Skin of body (tissue), 2 donors: ENCODE measurements around the gene CD3E. TPM values are rescaled to one million over a fixed set of nuclear protein-coding genes. Genes with fewer than 3 reads are reported as not detected.
A peak's percentile ranks its signal among the peaks of the same experiment; 100 is the strongest.
"Not testable (repeated sequence)": the region's sequence is repeated elsewhere in the genome, so short reads cannot be mapped to it uniquely, and the experiment has no call there.

Source experiments
- DNase-seq: peaks from one replicate; lab custom pipeline; 2025; lab: John Stamatoyannopoulos, UW
- total RNA-seq: library from RNA; depleted of rRNA; stranded (reverse); fragments of >200 nt; gene quantifications from one replicate; pipeline ENCODE4 v1.2.3, GENCODE V29; 2014

Gene CD3E
- total RNA-seq, 1 donor from 2014 or later: 0.30 TPM

DNA sequence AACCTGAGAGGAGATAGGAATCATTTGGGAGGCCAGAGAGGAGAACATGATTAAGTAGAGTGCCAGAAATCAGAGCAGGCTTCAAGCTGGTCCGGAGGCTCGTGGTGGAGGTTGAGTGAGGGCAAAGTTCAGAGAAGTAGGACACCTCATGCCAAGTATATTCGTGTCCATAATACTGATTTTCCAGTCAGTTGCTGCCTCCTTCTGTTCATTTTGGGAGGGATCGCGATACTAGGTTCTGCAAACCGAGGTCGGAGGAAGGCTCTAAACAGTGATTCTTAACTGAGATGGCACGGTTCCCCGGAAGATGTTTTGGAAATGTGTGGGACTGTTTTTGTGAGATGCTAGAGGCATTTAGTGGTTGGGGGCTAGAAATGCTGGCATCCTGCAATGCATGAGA, 13.6 kb upstream of the CD3E start:
- peak; percentile 4 for DNase-seq

DNA sequence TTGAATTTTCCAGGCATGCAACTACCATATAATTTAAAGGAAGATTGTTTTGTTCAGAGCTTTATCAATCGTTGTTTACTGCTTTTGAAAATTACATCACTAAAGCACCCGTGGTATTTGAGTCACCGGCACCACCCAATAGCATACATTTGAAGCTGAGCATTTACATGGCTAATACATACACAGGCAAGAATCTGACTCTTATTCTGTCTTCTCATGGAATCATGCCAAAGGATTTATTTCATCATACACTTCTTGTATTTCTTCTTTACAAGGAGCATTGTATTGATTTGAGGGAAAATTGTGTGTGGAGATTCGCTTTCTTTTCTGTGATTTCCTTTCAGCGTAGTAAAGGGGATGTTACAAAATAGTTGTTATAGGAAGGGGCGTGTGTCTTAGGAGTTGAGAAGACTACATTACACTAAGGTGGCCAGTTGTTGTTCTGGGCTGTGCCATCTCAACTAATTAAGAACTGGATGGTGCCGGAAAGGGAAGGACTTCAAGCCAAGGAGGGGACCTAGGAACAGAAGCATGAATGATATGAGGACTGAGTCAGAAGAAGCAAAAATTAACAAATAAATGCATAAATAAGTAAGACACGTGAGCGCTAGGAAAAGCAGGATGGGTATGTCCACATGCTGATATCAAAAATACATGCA, 12.9 kb upstream of the CD3E start:
- peak; percentile 44 for DNase-seq

DNA sequence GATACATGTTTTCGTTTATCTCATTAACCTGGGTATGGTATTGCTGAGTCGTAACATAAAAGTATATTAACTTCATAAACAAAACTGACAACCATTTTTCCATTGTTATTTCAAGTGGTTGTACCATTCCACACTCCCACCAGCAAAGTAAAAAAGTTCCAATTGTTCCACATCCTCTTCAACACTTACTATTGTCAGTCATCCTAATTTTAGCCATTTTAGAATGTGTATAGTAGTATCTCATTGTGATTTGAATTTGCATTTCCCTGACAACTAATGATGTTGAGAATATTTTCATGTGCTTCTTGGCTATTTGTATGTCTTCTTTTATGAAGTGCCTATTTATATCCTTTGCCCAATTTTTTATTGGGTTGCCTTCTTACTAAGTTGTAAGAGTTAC, 10.5 kb upstream of the CD3E start:
- no peak for DNase-seq

DNA sequence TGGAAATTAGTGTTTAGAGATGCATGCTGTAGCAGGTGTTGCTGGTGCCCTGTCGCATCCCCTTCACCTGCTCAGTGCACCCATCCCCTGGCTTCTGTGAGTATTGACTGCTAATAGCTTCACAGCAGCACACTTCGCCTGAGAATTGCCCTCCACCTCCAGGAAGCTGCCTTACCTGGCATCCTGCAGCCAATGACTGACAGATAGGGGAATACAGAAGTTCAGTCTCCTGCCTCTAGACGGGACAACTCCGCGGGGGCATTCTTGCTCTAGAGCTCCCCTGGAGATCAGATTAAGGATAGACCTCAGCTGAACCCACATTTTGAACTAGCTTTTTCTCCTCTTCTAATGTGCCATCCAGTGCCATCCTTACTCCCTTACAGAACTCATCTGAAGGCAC, 9.3 kb upstream of the CD3E start:
- no peak for DNase-seq

DNA sequence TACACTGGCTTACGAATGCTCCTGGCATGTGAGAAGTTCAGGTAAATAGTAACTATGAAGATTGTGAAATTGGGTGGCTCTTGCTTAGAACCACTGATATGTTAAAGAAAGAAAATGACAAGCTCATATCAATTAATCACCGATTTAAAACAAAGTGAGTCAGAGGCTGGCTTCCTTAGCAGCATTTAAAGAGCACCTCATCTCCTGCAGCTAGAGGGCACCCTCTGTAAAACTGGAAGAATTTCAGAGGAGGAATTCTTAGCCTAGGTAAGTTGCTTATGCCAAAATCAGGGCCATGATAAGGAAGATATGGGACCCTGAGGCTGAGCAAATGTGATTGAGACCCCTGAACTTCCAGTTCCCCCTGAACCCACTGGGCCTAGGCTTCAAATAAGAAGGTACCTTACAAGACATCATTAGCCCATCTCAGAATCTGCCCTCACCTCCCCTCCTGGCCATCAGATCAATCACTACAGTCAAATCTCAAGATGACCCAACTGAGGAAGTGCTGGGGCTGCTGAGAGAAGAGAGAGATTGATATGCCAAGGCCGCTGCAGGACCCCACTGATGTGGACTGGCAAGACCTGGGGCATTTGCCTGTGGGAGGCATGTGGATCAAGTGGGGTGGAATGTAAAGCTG, 8.6 kb upstream of the CD3E start:
- no peak for DNase-seq

DNA sequence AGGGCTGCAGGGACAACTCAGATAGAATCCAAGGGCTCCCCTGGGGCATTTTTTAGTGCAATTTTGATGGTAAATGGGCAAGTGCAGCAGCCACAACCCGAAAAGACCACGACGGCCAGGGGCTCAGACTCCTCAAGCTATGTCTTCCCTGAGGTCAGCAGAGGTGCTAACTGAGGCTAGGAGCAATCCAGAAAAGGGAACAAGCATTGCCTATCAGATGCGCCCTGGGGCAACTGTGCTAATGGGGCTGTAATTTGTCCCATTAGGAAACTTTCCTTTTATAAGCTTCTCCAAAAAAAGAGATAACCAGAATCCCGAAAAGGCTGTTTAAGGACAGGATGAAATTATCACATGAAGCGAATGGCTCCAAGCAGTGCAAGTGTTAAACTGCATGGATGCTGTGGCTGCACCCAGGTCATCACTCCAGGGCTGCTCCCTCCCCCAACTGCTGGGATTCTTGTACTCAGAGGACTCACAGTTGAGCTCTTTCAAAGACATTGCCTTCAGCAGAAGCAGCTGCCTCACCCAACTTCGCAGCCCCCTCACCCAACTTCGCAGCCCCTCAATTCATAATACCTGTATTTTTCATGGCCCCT, 2.8 kb upstream of the CD3E start:
- DNase-seq: no peak

DNA sequence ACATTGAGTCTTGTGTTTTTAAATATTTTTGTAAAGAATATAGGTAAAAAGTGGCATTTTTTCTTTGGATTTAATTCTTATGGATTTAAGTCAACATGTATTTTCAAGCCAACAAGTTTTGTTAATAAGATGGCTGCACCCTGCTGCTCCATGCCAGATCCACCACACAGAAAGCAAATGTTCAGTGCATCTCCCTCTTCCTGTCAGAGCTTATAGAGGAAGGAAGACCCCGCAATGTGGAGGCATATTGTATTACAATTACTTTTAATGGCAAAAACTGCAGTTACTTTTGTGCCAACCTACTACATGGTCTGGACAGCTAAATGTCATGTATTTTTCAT, 333 bp upstream of the CD3E start:
- no peak for DNase-seq

DNA sequence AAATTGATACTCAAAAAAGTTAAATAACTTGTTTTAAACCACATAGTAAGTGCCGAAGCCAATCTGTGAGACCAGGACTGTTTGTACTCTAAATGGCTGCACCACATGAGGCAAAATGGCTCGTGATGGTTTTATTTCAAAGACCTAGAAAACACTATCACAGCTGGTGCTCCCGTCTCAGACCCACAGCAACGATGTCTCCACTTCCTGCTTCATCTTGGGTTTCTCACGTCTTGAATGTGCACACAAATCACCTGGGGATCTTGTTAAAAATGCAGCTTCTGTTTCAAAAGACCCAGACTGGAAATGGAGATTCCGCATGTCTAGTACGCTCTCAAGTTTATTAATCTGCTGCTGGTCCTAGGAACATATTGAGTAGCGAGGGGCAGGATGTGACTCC, 1.2 kb downstream of the CD3E start:
- no peak for DNase-seq

DNA sequence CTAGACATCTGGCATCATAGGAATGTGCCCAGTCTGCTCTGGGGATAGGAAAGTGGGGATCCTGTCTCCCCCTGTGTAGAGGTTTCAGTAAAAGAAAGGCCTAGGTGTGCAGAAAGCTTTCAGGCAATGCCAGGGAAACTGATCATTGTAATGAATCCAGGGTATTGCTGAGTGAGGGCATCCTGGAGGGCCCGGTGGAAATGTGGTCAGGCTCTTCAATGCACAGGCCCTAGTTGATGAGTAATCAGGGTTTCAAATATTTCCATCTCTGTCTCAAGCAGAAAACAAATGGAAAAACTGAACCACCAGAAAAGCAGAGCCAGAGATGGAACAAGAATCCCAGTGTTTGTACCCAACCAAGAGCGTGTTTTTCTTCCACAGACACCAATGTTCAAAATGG, 2.0 kb downstream of the CD3E start:
- no peak for DNase-seq

DNA sequence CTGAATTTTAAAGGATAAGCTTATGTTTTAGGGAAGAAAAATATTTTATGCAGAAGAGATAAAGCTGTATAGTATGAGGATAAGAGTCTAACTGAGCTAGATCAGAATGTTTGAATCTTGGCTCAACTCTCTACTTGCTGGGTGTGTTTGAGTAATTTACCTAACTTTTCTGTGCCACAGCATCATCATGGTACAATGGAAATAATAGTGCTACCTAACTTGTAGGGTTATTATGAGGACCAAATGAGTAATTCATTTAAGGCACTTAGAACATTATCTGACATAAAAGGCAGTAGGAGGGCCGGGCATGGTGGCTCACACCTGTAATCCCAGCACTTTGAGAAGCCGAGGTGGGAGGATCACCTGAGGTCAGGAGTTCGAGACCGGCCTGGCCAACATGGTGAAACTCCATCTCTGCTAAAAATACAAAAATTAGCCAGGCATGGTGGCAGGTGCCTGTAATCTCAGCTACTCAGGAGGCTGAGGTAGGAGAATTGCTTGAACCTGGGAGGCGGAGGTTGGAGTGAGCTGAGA, 4.5 kb downstream of the CD3E start:
- not testable (repeated sequence) for DNase-seq

DNA sequence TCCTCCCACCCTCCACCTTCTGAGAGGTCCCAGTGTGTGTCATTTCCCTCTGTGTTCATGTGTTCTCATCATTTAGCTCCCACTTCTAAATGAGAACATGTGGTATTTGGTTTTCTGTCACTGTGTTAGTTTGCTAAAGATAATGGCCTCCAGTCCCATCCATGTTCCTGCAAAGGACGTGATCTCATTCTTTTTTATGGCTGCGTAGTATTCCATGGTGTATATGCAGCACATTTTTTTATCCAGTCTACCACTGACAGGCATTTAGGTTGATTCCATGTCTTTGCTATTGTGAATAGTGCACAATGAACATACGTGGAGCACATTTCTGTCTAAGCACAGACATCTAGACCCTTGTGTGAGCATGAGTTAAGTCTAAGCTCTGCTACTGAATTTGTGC, 5.7 kb downstream of the CD3E start:
- DNase-seq: no peak

DNA sequence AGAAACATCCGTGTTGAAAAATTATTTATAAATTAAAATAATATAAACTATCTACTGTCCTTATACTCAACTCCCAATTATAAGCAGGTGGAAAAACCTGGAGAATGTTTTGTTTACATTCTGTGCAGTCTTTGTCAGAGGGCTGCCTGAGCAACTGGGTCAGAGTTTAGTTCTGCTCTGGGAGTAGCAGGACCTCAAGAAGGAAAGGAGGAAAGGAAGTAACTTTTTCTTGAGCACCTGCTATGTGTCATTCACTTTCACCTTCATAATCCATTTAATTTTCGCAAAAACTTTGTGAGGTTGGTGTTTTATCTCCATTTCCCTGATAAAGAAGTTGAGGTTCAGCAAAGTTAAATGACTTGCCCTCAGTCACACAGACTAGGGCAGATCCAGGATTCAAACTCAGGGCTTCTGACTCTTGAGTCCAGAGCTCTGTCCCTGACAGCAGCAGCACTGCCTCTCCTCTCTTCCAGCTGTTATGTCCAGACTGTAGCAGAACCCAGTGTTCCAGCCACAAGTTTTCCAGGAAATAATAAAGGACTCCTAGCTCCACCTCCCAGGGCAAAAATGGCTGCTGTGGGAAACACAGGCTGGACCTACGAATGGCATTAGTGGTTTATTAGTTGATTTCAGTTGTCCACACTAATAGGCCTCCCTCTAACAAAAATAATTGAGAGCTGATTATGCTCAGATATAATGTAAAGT, 6.4 kb downstream of the CD3E start:
- DNase-seq: no peak

DNA sequence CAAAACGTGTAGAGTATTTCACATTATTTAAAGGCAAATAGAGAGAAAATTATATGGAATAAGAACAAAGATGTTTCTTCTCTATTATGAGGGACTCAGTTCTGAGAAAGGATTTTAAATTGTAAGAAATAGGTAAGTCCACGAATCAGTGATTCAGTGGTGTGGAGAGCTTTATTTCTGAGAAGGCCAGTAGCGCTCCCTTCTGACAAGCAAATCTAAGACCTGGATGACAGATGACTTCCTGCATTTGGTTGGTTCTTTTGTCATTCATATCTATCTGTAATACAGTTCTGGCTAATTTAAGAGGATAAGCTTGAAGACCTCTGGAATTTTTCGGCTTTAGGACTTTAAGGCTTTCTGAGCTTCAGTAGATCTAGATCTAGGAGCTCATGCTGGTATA, 7.0 kb downstream of the CD3E start:
- DNase-seq: no peak

DNA sequence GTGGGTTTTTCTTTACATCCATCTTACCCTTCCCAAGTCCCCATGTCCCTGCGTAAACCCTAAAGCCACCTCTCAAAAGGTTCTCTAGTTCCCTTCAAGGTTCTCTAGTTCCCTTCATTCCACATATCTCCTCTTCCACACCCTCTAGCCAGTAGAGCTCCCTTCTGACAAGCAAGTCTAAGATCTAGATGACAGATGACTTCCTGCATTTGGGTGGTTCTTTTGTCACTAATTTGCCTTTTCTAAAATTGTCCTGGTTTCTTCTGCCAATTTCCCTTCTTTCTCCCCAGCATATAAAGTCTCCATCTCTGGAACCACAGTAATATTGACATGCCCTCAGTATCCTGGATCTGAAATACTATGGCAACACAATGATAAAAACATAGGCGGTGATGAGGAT, 7.8 kb downstream of the CD3E start:
- no peak for DNase-seq

DNA sequence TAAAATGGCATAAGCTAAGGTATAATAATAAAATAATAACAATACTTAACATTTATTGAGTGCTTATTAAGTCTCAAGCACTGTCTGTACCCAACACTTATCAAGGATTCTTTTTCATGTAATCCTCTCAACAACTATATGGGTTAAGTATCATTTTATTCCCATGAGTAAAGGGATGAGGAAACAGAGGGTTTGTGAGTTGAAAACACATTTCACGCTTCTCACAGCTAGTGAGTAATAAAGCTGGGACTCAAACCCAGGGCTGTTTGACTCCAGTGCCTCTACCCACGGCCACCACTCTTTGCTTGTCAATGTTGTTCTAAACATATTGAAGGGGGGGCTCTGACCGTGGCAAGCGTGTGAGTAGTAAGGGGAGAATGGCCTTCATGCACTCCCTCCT, 8.7 kb downstream of the CD3E start:
- no peak for DNase-seq

DNA sequence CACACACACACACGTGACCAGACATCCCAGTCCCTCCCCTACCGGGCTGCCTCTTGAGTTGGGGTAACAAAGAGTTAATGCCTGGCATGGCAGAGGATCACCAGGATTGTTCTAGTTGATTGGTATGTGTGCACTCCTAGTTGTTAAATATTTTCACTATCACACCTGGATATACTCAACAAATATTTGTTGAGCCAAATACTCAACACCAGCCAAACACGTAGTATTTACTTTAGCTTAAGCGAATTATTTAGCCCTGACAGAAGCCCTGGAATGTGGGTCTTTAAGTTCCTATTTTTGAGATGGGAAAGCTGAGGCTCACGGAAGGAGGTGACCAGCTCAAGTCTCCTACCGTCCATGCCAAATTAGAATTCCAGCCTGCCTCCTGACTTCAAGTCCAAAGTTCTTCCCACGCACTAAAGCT, 10.5 kb downstream of the CD3E start:
- DNase-seq: no peak

DNA sequence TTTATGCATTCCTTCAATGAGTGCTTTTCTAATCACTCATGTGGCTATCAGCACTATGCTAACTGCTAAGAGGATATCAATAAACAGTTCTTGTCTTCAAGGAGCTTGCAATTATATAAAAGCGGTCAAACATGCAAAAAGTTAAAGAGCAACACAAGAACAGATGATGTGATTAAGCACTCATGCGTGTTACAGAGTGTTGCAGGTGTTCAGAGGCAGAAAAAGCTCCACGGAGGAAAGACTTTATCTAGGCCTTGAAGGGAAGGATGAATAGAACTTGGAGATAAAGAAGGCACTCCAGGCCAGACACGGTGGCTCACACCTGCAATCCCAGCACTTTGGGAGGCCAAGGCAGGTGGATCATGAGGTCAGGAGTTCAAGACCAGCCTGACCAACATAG, 13.6 kb downstream of the CD3E start:
- no peak for DNase-seq

DNA sequence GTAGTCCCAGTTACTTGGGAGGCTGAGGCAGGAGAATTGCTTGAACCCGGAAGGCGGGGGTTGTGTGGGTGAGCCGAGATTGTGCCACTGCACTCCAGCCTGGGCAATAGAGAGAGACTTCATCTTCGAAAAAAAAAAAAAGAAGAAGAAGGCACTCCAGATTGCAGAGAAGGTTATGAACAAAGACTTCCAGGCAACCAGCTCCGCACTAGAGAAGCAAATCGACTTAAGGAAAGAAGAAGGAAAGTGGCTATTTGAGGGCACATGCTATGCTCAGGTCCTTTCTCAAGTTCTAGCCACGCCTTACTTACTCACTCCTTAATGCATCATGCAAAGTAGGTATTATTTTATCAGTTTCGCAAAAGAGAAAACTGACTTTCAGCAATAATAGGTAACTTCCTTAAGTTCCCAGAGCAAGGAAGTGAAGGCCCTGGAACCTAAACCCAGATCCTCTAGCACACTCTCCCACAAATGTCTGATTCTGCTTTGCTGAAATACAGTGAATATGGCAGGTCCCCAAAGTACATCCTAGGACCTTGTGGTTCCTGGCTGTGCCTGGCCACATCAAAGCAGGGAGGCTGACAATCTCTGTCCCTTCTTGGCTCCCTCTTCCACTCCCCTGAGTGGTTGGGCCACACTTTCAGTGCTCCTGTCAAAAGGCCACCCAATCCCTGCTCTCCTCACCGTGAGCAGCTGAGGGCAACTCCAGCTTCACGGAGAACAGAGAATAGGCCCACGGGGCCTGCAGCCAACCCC, 14.2 kb downstream of the CD3E start:
- no peak for DNase-seq

DNA sequence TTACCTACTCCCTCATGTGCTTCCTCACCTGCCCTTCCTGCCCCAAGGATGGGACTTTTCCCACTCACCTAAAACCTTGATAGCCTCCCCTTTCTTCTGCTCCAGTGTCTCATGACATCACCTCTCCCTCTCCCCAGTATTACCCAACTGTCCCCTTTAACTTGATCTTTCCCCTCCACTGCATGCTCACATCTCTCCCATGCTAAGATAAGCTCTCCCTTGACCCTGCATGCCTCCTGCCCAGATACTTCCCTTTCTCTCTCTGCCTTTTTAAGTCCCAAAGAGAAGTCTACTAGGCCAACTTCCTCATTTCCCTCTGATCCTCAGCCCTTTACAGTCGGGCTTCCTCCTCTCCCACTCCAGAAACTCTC, 14.8 kb downstream of the CD3E start:
- DNase-seq: no peak

DNA sequence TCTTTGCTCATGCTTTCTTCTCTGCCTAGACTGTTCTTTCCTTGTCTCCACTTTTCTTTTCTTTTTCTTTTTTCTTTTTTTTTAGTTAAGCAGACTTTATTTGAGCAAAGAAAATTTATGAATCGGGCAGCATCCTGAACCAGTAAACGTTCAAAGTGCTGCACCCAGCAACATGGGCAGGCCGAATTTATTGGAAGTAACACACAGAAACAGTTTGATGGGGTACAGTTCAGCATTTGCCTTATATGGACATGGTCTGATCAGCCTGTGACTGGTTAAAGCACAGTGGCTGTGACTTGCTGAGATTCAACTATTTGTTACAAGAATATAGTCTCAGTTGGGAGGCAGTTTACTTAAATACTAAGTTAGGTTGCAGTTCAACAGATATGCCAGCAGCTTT, 16.0 kb downstream of the CD3E start:
- no peak for DNase-seq

DNA sequence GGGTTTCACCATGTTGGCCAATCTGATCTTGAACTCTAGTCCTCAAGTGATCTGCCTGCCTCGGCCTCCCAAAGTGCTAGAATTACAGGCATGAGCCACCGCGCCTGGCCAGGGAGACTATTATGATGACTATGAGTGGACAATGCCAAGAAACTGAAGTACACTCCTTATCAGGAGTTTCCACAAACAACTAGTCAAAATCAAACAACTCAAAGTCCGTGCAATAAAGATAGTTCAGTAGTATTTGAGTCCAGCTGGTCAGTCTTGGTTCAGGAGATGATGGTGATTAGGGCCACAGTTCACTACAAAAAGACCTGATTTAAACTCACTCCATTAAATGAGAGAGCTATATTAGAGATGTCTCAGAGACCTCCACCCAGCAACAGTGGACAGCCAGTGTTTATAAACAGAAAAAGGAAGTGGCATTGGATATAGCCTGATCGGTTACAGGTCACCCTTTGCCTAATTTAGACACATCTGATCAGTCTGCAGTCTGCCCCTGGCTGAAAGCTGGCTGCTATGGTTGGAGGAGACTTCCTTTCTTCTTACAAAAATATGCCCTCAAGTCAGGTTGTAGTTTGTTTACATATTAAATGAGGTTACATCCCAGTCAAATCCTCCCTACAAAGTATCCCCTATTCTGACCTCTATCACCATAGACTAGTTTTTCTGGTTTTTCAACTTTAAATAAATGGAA, 17.0 kb downstream of the CD3E start:
- DNase-seq: no peak
